Cardiac fibroblast (primary cell): ENCODE data around the gene SPIRE2.
A peak's percentile ranks its signal among the peaks of the same experiment; 100 is the strongest.
"Not testable (repeated sequence)": the region's sequence is repeated elsewhere in the genome, so short reads cannot be mapped to it uniquely, and the experiment has no call there.

Experiments
- DNase-seq, 2 donors: peaks; one replicate each; pipeline versions ENCODE4 v3.0.0 to v3.0.0-alpha.2; 2010; ENCODE audit warnings: low read depth in 2 of 2
- H3K4me3 ChIP-seq, 2 donors: replicated peaks in 1 of 2; 1 replicate in 1 of 2; 2 replicates in 1 of 2; pipeline ENCODE4 v1.5.1; 2011; ENCODE audit warnings: low read depth in 2 of 2, low read length in 2 of 2, mild to moderate bottlenecking in 2 of 2, moderate library complexity in 1 of 2
- CTCF ChIP-seq: IDR thresholded peaks from one replicate; pipeline ENCODE4 v1.5.1; 2011; ENCODE audit warnings: low read depth, mild to moderate bottlenecking, low read length, inconsistent platforms

Gene SPIRE2

GRCh38 chr16:89831810-89832328 is 3.6 kb downstream of the SPIRE2 start:
- TF ChIP-seq CTCF, result no peak
- no peak overlapping the region for H3K4me3 ChIP-seq
- no peak for DNase-seq

- H3K4me3 ChIP-seq, DNase-seq: not testable (repeated sequence)
Observed at GRCh38 chr16:89833664-89834363, 5.5 kb downstream of the SPIRE2 start.

GRCh38 chr16:89834813-89835363 is 6.6 kb downstream of the SPIRE2 start:
- DNase-seq, result not testable (repeated sequence)

GRCh38 chr16:89836484-89836883 is 8.2 kb downstream of the SPIRE2 start:
- not testable (repeated sequence) for H3K4me3 ChIP-seq, DNase-seq

More at GRCh38 chr16:89834813-89835363, 6.6 kb downstream of the SPIRE2 start:
- not testable (repeated sequence) for H3K4me3 ChIP-seq

GRCh38 chr16:89837014-89837546 is 8.8 kb downstream of the SPIRE2 start:
- TF ChIP-seq CTCF, result no peak
- H3K4me3 ChIP-seq, result no peak overlapping the region
- no peak for DNase-seq

- no peak for TF ChIP-seq CTCF
- no peak overlapping the region for H3K4me3 ChIP-seq
- no peak for DNase-seq
Observed at GRCh38 chr16:89841275-89841674, 13.0 kb downstream of the SPIRE2 start.

GRCh38 chr16:89842471-89843408 is 14.5 kb downstream of the SPIRE2 start:
- no peak overlapping the region for H3K4me3 ChIP-seq
- no peak for TF ChIP-seq CTCF
- DNase-seq, result peak; percentile 43 to 61
